SK-N-SH treated with all-trans-retinoic acid at 6 μM for 48 hours (cell line): Measurements from ENCODE around the gene TMEM91.

Source experiments
- ARNTL ChIP-seq: fragments of 450-650 bp; formaldehyde crosslinking; IDR thresholded peaks from 2 replicates; pipeline ENCODE4 v1.5.0; 2020; ENCODE audit warnings: low read depth, mild to moderate bottlenecking, moderate library complexity, borderline replicate concordance
- BACH2 ChIP-seq: fragments of 250-450 bp; sonication (Bioruptor Pico); IDR thresholded peaks from 2 replicates; pipeline ENCODE4 v1.9.0; 2021; ENCODE audit warnings: mild to moderate bottlenecking, borderline replicate concordance
- CREB5 ChIP-seq: fragments of 250-450 bp; sonication (Bioruptor Pico); IDR thresholded peaks from 2 replicates; pipeline ENCODE4 v1.5.1; 2020; ENCODE audit warnings: low read depth, mild to moderate bottlenecking, moderate library complexity
- PATZ1 ChIP-seq: fragments of 250-450 bp; sonication (Bioruptor Pico); IDR thresholded peaks from 2 replicates; pipeline ENCODE4 v1.8.0; 2020; ENCODE audit warnings: mild to moderate bottlenecking, moderate library complexity, borderline replicate concordance
- PPARA ChIP-seq: fragments of 250-450 bp; sonication (Bioruptor Pico); IDR thresholded peaks from 2 replicates; pipeline ENCODE4 v1.5.0; 2020; ENCODE audit warnings: mild to moderate bottlenecking, borderline replicate concordance
- RARB ChIP-seq: fragments of 250-450 bp; sonication (Bioruptor Pico); IDR thresholded peaks from 2 replicates; pipeline ENCODE4 v1.8.0; 2021; ENCODE audit warnings: mild to moderate bottlenecking, moderate library complexity
- SNAI2 ChIP-seq: fragments of 250-450 bp; sonication (Bioruptor Pico); IDR thresholded peaks from 2 replicates; pipeline ENCODE4 v1.5.0; 2020; ENCODE audit warnings: mild to moderate bottlenecking, moderate library complexity
- ZC3H10 ChIP-seq: fragments of 250-450 bp; sonication (Bioruptor Pico); IDR thresholded peaks from 2 replicates; pipeline ENCODE4 v1.5.1; 2021; ENCODE audit warnings: mild to moderate bottlenecking, moderate library complexity
- ZFP30 ChIP-seq: fragments of 450-650 bp; formaldehyde crosslinking; IDR thresholded peaks from 2 replicates; pipeline ENCODE4 v1.5.0; 2022; ENCODE audit warnings: mild to moderate bottlenecking, moderate library complexity
- ZNF70 ChIP-seq: fragments of 450-650 bp; formaldehyde crosslinking; IDR thresholded peaks from 2 replicates; pipeline ENCODE4 v1.5.0; 2020; ENCODE audit warnings: mild to moderate bottlenecking, moderate library complexity

DNA sequence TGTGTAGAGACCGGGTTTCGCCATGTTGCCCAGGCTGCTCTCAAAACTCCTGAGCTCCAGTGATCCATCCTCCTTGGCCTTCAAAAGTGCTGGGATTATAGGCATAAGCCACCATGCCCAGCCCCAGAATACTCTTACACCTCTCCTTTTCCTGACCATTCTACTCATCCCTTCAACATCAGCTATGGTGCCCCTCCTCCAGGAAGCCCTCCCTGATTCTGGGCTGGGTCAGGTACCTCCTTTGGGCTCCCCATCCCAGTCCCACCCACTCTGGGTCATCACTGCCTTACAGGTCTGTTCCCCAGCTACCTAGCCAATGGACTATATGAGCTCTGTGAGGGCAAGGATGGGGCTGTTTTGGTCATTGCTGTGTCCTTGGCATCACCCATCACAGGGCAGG is 32.2 kb upstream of the TMEM91 start:
- TF ChIP-seq CREB5 (no peak), PATZ1 (CRISPR knock-in tag) (no peak), PPARA (CRISPR knock-in tag) (no peak), ZNF70 (CRISPR knock-in tag) (no peak), BACH2 (CRISPR knock-in tag) (no peak), ARNTL (CRISPR knock-in tag) (no peak), SNAI2 (CRISPR knock-in tag) (no peak), RARB (no peak), ZFP30 (CRISPR knock-in tag) (no peak), ZC3H10 (CRISPR knock-in tag) (no peak)
